DOHH2 (cell line): Measurements from ENCODE around the gene NEK10.

ENCODE experiments used
- H3F3A ChIP-seq: fragments of 200-600 bp; sonication (generic), shearing (Covaris generic); 2 replicates; pipeline ENCODE4 v1.6.0; 2016; ENCODE audit warnings: antibody characterized with exemption, mild to moderate bottlenecking; ENCODE audit not compliant: control insufficient read depth, insufficient read depth
- H3K27ac ChIP-seq: fragments of 200-600 bp; sonication (generic); 2 replicates; pipeline ENCODE4 v1.5.1; 2014; ENCODE audit warnings: low read depth, mild to moderate bottlenecking, low read length, moderate library complexity
- H3K27me3 ChIP-seq: fragments of 200-600 bp; sonication (generic); 2 replicates; pipeline ENCODE4 v1.6.1; 2014; ENCODE audit warnings: mild to moderate bottlenecking, low read length, mixed read lengths; ENCODE audit not compliant: control insufficient read depth
- H3K36me3 ChIP-seq: fragments of 200-600 bp; sonication (generic); 2 replicates; pipeline ENCODE4 v1.6.1; 2014; ENCODE audit warnings: mild to moderate bottlenecking, low read length, moderate library complexity, mixed read lengths; ENCODE audit not compliant: control insufficient read depth
- H3K4me1 ChIP-seq: fragments of 200-600 bp; sonication (generic); 2 replicates; pipeline ENCODE4 v1.6.1; 2014; ENCODE audit warnings: mild to moderate bottlenecking, low read length, mixed read lengths; ENCODE audit not compliant: control insufficient read depth
- H3K4me2 ChIP-seq: fragments of 200-600 bp; sonication (generic); 2 replicates; pipeline ENCODE4 v1.6.0; 2014; ENCODE audit warnings: mild to moderate bottlenecking, low read length, moderate library complexity
- H3K4me3 ChIP-seq: fragments of 200-600 bp; sonication (generic); 2 replicates; pipeline ENCODE4 v1.5.1; 2014; ENCODE audit warnings: mild to moderate bottlenecking, low read length, mixed read lengths
- H3K79me2 ChIP-seq: fragments of 200-600 bp; sonication (generic); 2 replicates; pipeline ENCODE4 v1.6.1; 2014; ENCODE audit warnings: mild to moderate bottlenecking, low read length, mixed read lengths; ENCODE audit not compliant: control insufficient read depth
- H3K9me2 ChIP-seq: fragments of 200-600 bp; sonication (generic); replicated peaks from 2 replicates; pipeline ENCODE4 v1.6.1; 2014; ENCODE audit warnings: mild to moderate bottlenecking, low read length, mixed read lengths; ENCODE audit not compliant: control insufficient read depth
- H3K9me3 ChIP-seq: fragments of 200-600 bp; sonication (generic); 2 replicates; pipeline ENCODE4 v1.6.1; 2014; ENCODE audit warnings: antibody characterized with exemption, low read length, mixed read lengths; ENCODE audit not compliant: control insufficient read depth, insufficient read depth
- H4K20me1 ChIP-seq: fragments of 200-600 bp; sonication (generic); 2 replicates; pipeline ENCODE4 v1.6.0; 2014; ENCODE audit warnings: low read depth, mild to moderate bottlenecking, antibody characterized with exemption, low read length, moderate library complexity; ENCODE audit not compliant: control insufficient read depth, insufficient read depth
- CTCF ChIP-seq: fragments of 200-600 bp; sonication (generic); IDR thresholded peaks from one replicate; pipeline ENCODE4 v1.5.1; 2014; ENCODE audit warnings: antibody characterized with exemption, mild to moderate bottlenecking, low read depth, low read length; ENCODE audit not compliant: poor library complexity, severe bottlenecking
- EZH2phosphoT487 ChIP-seq: fragments of 200-600 bp; sonication (generic); IDR thresholded peaks from 2 replicates; pipeline ENCODE4 v1.6.1; 2017; ENCODE audit warnings: borderline replicate concordance, mild to moderate bottlenecking, antibody characterized with exemption, low read length, moderate library complexity, mixed read lengths

The NEK10 gene

GRCh38 chr3:27352047-27352446 is 17.1 kb downstream of the NEK10 start:
- Histone ChIP-seq H3K36me3 (no peaks in the 10 kb centered on the region), H3K27ac (no peak overlapping the region), H3K9me3 (no peaks in the 10 kb centered on the region), H4K20me1 (no peaks in the 10 kb centered on the region), H3K9me2 (no peaks in the 10 kb centered on the region), H3K27me3 (no peaks in the 10 kb centered on the region), H3K4me1 (no peaks in the 10 kb centered on the region), H3K4me2 (no peak overlapping the region), H3F3A (no peaks in the 10 kb centered on the region), H3K4me3 (no peak overlapping the region), H3K79me2 (no peaks in the 10 kb centered on the region)
- TF ChIP-seq CTCF (no peak), EZH2phosphoT487 (no peak)

GRCh38 chr3:27349832-27350231 is 19.4 kb downstream of the NEK10 start:
- H3F3A ChIP-seq: no peaks in the 10 kb centered on the region
- TF ChIP-seq CTCF (no peak), EZH2phosphoT487 (no peak)
- no peak overlapping the region for H3K27ac ChIP-seq
- H3K4me3 ChIP-seq: no peak overlapping the region
- H3K9me2 ChIP-seq: no peaks in the 10 kb centered on the region
- H3K4me2 ChIP-seq: no peak overlapping the region
- no peaks in the 10 kb centered on the region for H4K20me1 ChIP-seq
- H3K36me3 ChIP-seq: no peaks in the 10 kb centered on the region
- no peaks in the 10 kb centered on the region for H3K79me2 ChIP-seq
- H3K4me1 ChIP-seq: no peaks in the 10 kb centered on the region
- no peaks in the 10 kb centered on the region for H3K9me3 ChIP-seq
- no peaks in the 10 kb centered on the region for H3K27me3 ChIP-seq

GRCh38 chr3:27345959-27346865 is 23.0 kb downstream of the NEK10 start:
- no peaks in the 10 kb centered on the region for H3K9me3 ChIP-seq
- H3K79me2 ChIP-seq: no peaks in the 10 kb centered on the region
- H3K4me2 ChIP-seq: no peak overlapping the region
- no peaks in the 10 kb centered on the region for H3F3A ChIP-seq
- H3K4me1 ChIP-seq: peaks cover 8% of the 10 kb centered on the region
- no peaks in the 10 kb centered on the region for H3K9me2 ChIP-seq
- no peaks in the 10 kb centered on the region for H3K36me3 ChIP-seq
- no peaks in the 10 kb centered on the region for H3K27me3 ChIP-seq
- no peak for TF ChIP-seq EZH2phosphoT487
- no peak for TF ChIP-seq CTCF
- H4K20me1 ChIP-seq: no peaks in the 10 kb centered on the region
- H3K27ac ChIP-seq: no peak overlapping the region
- no peak overlapping the region for H3K4me3 ChIP-seq
